NCI-H1105 treated with DMSO at 0.1 percent for 48 hours (cell line): ENCODE results near the gene TMEM109.

Experiments used
- DNase-seq: peaks from one replicate; lab custom pipeline; 2025; lab: John Stamatoyannopoulos, UW

Gene TMEM109

DNA sequence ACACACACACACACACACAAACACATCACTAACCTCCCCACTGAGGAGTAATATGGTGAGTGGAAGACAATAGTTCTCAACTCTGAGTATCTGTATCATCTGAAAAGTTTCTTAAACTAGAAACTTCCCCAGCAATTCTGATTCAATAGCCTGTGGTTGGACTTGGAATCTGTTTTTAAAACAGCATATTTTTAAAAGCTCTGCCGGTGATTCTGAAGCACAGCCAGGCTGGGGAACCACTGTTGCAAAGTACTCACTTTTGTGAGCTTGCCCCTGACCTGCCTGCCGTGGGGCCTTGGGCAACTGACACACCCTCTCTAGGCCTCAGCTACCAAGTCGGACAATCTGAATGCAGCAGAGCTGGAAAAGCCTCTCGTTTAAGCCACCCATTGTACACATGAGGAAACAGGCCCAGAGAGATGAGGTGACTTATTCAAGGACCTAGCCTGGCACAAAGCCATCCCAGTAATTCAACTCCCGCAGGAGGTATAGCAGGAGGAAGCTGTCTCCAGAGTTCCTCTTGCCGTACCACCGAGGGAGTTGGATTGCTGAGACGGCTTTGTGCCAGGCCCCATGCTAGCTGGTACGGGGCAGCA is 29.1 kb downstream of the TMEM109 start:
- DNase-seq: peak; percentile 71

GRCh38 chr11:60944490-60945294 is 30.7 kb downstream of the TMEM109 start:
- no peak for DNase-seq

GRCh38 chr11:60945295-60945667 is 31.3 kb downstream of the TMEM109 start:
- no peak for DNase-seq

GRCh38 chr11:60946601-60947264 is 32.8 kb downstream of the TMEM109 start:
- DNase-seq: no peak

- DNase-seq: no peak
Observed at GRCh38 chr11:60947700-60948099, 33.7 kb downstream of the TMEM109 start.

DNA sequence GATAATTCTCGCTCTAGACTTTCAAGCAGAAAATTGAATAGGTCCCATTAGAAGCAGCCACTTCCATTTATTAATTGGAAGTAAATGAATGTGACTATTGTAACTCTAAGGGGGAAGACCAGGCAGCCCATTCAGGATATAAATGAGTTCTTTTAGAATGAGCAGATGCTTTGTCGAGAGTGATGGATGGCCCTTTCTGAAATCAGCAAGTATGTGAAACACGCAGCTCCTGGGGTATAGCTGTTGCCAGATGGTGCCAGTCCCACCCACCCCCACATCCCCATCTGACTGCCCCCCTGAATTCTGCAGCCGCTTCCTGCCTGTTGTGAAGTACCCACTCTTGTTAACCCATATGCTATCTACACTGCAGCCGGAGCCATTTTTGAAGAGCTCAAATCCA is 34.3 kb downstream of the TMEM109 start:
- DNase-seq: no peak

GRCh38 chr11:60950024-60950423 is 36.1 kb downstream of the TMEM109 start:
- no peak for DNase-seq

GRCh38 chr11:60950933-60951605 is 37.1 kb downstream of the TMEM109 start:
- DNase-seq: no peak

DNA sequence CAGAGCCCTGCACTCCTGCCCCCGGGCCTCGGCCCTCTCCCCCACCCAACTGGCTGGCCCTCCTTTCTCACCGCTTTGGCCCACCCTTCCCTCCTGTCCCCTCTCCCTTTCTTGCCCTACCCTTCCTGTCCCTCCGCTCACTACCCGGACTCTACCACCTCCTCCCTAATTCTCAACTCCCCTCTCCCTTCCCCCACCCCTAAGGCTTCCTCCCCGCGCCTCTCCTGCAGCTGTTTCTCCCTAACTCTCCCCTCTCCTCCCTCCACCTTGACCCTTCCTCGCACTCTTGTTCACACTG is 37.6 kb downstream of the TMEM109 start:
- DNase-seq: no peak

- no peak for DNase-seq
Observed at GRCh38 chr11:60951904-60952741, 38.2 kb downstream of the TMEM109 start, which contains the start of gene SLC15A3. TSS of gene SLC15A3 (minus strand) at chr11:60952176. CDS start at chr11:60951551, 625 bp downstream.

- DNase-seq: no peak
Observed at GRCh38 chr11:60952742-60953170, 38.8 kb downstream of the TMEM109 start.

DNA sequence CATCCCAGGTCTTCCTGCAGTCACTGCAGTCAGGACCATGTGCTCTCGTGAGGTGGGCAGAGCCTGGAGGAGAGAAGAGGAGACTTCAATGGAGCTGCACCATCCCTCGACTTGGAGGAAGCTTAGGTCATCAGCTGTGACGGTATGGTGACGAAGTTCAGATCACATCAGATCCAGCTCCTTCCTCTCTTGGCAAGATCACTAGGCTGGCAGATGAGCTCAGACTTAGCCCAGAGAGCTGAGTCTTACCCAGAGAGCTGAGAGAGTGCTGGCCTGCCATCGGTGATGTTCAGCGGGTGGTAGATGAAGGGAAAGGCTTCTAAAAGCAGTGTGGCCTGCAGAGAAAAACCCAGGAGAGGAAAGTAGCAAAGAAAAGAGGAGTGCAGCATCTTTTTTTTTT is 39.8 kb downstream of the TMEM109 start:
- no peak for DNase-seq

DNA sequence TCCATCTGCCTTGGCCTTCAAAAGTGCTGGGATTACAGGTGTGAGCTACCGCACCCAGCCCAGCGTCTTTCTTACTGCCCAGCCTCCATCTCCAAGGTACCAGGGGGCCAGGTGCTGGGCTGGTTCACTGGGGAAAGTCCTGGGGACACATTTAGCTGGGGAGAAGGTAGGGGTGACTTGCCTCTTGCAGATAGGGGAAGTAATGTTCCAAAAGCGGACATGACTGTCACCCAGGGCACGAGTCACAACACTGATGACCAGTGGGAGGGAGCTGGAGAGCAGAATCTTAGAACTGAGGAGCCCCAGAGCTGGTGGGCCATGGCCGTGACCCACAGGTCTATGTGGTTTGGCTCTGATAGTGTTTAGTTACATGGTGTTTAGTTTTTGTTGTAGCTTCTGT is 40.5 kb downstream of the TMEM109 start:
- DNase-seq: no peak

- no peak for DNase-seq
Observed at GRCh38 chr11:60955571-60955970, 41.6 kb downstream of the TMEM109 start.

DNA sequence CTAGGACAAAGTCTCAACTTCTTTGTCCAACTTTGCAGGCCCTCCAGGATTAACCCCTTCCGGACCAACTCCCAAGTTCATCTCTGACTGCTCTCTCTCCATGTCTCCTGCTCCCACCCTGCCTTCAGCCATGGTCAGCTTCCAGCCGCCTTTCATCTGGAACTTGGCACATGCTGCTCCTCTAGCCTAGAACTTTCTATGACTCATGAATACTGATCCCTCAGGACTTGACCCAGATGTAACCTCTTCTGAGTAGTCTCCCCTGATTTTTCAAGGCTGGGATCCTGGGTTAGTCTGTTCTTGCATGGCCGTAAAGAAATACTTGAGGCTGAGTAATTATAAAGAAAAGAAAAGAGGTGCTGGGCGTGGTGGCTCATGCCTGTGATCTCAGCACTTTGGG is 43.2 kb downstream of the TMEM109 start:
- DNase-seq: no peak

GRCh38 chr11:60959431-60959830 is 45.5 kb downstream of the TMEM109 start:
- no peak for DNase-seq

- DNase-seq: no peak
Observed at GRCh38 chr11:60960405-60960804, 46.4 kb downstream of the TMEM109 start.

DNA sequence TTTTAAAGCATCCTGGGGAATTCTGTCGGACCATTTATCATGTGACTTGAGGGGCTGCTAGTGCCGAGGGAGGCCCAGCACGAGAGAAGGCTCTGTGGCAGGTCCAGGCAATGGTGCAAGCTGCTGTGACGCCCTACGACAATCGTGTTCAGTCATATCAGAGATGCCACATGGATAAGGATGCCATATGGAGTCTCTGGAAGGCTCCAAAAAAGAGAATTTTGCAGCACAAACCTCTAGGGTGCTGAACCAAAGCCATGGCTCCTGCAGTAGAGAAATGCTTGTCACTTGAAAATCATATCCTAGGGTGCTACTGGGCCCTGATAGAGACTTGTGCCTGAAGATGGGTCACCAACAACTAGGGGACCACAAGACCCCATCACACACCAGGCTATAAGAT is 50.8 kb downstream of the TMEM109 start:
- DNase-seq: no peak

GRCh38 chr11:60966890-60967289 is 52.9 kb downstream of the TMEM109 start:
- DNase-seq: no peak

DNA sequence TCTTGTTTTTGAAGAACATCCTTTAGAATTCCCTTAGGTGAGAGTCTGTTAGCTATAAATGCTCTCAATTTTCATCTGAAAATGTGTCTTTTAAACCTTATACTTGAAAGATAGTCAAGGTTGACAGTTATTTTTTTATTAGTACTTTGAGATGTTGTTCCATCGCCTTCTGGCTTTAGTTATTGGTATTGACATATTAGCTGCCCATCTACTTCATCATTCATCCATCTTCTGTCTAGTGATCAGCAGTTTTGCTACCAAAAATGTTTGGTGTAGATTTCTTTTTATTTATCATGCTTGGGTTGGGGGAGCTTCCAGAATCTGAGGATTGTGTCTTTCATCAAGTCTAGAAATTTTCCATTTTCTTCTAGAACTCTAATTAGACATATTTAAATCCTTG is 54.3 kb downstream of the TMEM109 start:
- no peak for DNase-seq

GRCh38 chr11:60970369-60970774 is 56.4 kb downstream of the TMEM109 start:
- DNase-seq: no peak

DNA sequence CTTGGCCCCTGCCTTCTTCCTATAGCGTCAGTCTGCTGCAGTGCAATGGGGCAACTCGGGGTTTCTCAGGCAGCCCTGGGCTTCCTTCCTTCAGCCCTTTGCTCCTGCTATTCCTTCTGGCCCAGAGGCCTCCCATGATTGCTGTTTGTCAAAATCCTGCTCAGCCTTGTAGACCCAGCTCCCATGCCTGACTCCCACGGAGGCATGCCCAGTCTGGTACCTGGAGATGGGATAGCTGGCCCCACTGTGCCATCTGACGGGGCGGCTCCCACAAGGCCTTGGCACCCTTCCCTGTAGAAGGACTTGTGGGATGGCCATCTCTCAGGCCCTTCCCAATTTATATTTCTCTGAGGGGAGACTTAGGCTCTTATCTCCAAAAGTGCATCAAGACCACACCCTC is 56.9 kb downstream of the TMEM109 start:
- no peak for DNase-seq
